Measurements from ENCODE around the gene ANKS6.

ANKS6 gene

DNA sequence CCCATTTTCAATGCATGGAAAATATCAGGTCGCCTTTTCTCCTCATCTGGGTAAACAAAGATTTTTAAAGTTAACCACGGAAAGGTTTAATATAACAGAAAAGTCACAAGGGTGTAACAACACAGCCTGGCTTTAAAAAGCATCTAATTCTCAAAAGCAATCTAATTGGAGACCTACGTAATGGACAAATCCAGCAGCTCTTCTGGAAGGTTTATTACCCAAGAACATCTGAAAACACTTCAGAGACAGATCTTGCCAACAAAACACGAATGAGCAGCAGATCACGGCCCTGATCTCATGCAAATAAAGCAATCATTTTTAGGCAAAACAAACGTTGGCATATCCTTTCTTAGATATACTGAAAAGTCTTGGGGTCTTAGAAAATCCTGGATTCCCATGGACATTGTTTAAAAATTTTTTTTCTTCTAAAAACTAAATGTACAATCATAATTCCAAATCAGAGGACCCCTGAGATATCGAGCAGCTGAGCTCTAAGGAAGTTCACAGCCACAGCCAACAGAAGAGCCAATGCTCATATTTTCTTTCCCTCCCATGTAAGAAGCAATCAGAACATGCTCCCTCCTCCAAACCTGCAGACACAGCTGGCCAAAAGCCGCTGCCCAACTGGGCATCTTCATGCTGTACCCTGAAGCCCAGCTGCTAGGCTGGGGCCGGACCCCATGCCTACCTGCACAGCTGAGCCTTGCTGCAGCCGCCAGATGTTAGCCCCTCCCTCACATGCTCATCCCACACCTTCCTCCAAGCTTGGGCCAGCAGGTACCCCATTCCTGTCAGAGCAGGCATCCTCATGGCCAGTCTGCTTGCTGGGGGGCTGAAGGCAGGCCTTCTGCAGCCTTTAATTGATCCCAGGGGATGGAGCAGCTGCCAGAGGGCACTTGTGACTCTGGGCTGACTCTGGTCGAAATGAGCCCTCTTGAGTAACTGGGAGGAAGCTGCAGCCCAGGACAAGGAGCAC, 11.2 kb downstream of the ANKS6 start:
- Histone ChIP-seq H3K79me2 (ENCODE audit: insufficient read depth, low read length) (no peaks in the 10 kb centered on the region), H3K9ac (ENCODE audit: low read depth, low read length) (no peak overlapping the region), H3K9me3 (ENCODE audit: insufficient read depth, low read length, severe bottlenecking) (no peaks in the 10 kb centered on the region), H3K4me3 (ENCODE audit: low read depth in 1 of 2, low read length in 2 of 2) (no peak overlapping the region), H3K4me1 (ENCODE audit: insufficient read depth, low read length) (no peaks in the 10 kb centered on the region), H4K20me1 (ENCODE audit: insufficient read depth, low read length) (no peaks in the 10 kb centered on the region), H3K36me3 (ENCODE audit: insufficient read depth, low read length) (peaks cover 3% of the 10 kb centered on the region; the same call in 1 of the 2 replicates), H3K4me2 (ENCODE audit: insufficient read depth, low read length) (no peak overlapping the region), H2AFZ (ENCODE audit: low read depth, low read length) (no peak overlapping the region), H3K27me3 (ENCODE audit: insufficient read depth, low read length, poor library complexity) (no peaks in the 10 kb centered on the region), H3K27ac (ENCODE audit: low read length) (no peak overlapping the region)
- DNase-seq (no peak), ATAC-seq (ENCODE audit: insufficient read depth, low read depth) (no peak)
- TF ChIP-seq EZH2 (IDR thresholded peaks at IDR 0.05; ENCODE audit: borderline replicate concordance, low read depth, low read length, severe bottlenecking) = no peak
- TF ChIP-seq, protein P1, sequence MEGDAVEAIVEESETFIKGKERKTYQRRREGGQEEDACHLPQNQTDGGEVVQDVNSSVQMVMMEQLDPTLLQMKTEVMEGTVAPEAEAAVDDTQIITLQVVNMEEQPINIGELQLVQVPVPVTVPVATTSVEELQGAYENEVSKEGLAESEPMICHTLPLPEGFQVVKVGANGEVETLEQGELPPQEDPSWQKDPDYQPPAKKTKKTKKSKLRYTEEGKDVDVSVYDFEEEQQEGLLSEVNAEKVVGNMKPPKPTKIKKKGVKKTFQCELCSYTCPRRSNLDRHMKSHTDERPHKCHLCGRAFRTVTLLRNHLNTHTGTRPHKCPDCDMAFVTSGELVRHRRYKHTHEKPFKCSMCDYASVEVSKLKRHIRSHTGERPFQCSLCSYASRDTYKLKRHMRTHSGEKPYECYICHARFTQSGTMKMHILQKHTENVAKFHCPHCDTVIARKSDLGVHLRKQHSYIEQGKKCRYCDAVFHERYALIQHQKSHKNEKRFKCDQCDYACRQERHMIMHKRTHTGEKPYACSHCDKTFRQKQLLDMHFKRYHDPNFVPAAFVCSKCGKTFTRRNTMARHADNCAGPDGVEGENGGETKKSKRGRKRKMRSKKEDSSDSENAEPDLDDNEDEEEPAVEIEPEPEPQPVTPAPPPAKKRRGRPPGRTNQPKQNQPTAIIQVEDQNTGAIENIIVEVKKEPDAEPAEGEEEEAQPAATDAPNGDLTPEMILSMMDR (IDR thresholded peaks at IDR 0.05; ENCODE audit: borderline replicate concordance, extremely low read depth, low read length, poor library complexity, severe bottlenecking) = no peak

DNA sequence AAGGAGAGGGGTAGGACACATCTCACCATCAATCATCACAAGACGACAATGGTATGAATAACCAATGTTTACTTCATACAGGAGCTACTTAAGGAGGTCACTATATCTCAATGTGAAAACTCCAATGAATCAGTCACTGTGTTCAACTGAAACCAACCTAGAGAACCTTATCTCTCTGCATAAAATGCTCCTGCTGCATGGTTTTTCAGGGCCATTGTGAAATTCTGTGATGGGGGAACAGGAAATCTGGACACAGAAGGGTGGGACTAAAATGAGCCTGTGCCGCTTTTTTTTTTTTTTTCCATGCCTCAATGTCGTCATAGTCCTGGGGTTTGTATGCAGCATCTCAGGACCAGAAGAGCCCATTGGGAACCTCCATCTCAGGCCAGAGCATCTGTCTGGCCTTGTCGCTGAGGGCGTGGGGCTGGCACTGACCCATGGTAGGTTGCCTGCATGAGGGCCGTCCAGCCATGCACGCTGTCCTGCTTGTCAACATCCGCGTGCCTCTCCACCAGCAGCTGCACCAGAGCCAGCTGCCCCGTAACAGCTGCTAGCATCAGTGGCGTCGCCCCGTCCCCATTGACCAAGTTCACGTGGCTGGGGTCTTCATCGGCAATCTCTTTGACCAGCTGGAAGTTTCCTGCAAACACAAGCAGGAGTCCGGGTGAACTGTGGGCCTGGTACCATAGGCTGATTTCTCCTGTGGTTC, 12.7 kb downstream of the ANKS6 start:
- no peak overlapping the region for H2AFZ ChIP-seq (ENCODE audit: low read depth, low read length)
- no peaks in the 10 kb centered on the region for H3K27me3 ChIP-seq (ENCODE audit: insufficient read depth, low read length, poor library complexity)
- no peaks in the 10 kb centered on the region for H4K20me1 ChIP-seq (ENCODE audit: insufficient read depth, low read length)
- no peak for ATAC-seq (ENCODE audit: insufficient read depth, low read depth)
- H3K4me2 ChIP-seq (ENCODE audit: insufficient read depth, low read length) = no peak overlapping the region
- no peak overlapping the region for H3K27ac ChIP-seq (ENCODE audit: low read length)
- H3K36me3 ChIP-seq (ENCODE audit: insufficient read depth, low read length) = no peaks in the 10 kb centered on the region
- H3K9ac ChIP-seq (ENCODE audit: low read depth, low read length) = no peak overlapping the region
- no peak for TF ChIP-seq EZH2 (IDR thresholded peaks at IDR 0.05; ENCODE audit: borderline replicate concordance, low read depth, low read length, severe bottlenecking)
- TF ChIP-seq, protein P1 (IDR thresholded peaks at IDR 0.05; ENCODE audit: borderline replicate concordance, extremely low read depth, low read length, poor library complexity, severe bottlenecking) = no peak
- H3K79me2 ChIP-seq (ENCODE audit: insufficient read depth, low read length) = no peaks in the 10 kb centered on the region
- no peaks in the 10 kb centered on the region for H3K4me1 ChIP-seq (ENCODE audit: insufficient read depth, low read length)
- no peak overlapping the region for H3K4me3 ChIP-seq (ENCODE audit: low read depth in 1 of 2, low read length in 2 of 2)
- DNase-seq = no peak
- H3K9me3 ChIP-seq (ENCODE audit: insufficient read depth, low read length, severe bottlenecking) = no peaks in the 10 kb centered on the region

GRCh38 chr9:98781588-98782383, 14.6 kb downstream of the ANKS6 start:
- Histone ChIP-seq H3K4me3 (ENCODE audit: low read depth in 1 of 2, low read length in 2 of 2) (no peak overlapping the region), H3K79me2 (ENCODE audit: insufficient read depth, low read length) (no peaks in the 10 kb centered on the region), H3K9me3 (ENCODE audit: insufficient read depth, low read length, severe bottlenecking) (no peaks in the 10 kb centered on the region), H2AFZ (ENCODE audit: low read depth, low read length) (no peak overlapping the region), H3K4me1 (ENCODE audit: insufficient read depth, low read length) (no peaks in the 10 kb centered on the region), H4K20me1 (ENCODE audit: insufficient read depth, low read length) (no peaks in the 10 kb centered on the region), H3K4me2 (ENCODE audit: insufficient read depth, low read length) (no peak overlapping the region), H3K36me3 (ENCODE audit: insufficient read depth, low read length) (no peaks in the 10 kb centered on the region), H3K9ac (ENCODE audit: low read depth, low read length) (no peak overlapping the region), H3K27me3 (ENCODE audit: insufficient read depth, low read length, poor library complexity) (no peaks in the 10 kb centered on the region), H3K27ac (ENCODE audit: low read length) (no peak overlapping the region)
- ATAC-seq (ENCODE audit: insufficient read depth, low read depth) (no peak), DNase-seq (no peak)
- TF ChIP-seq, protein P1 (IDR thresholded peaks at IDR 0.05; ENCODE audit: borderline replicate concordance, extremely low read depth, low read length, poor library complexity, severe bottlenecking) = no peak
- TF ChIP-seq EZH2 (IDR thresholded peaks at IDR 0.05; ENCODE audit: borderline replicate concordance, low read depth, low read length, severe bottlenecking) = no peak

Measured in DND-41 (cell line).